GM18951 (cell line): Measurements from ENCODE around the gene PTBP3.
"Not testable (repeated sequence)": the region's sequence is repeated elsewhere in the genome, so short reads cannot be mapped to it uniquely, and the experiment has no call there.

Experiments used
- POLR2A ChIP-seq: IDR thresholded peaks from 4 replicates; pipeline ENCODE4 v1.6.1; 2011; ENCODE audit warnings: mild to moderate bottlenecking; ENCODE audit not compliant: insufficient read length, insufficient read depth; ENCODE audit errors: extremely low read depth
- in situ Hi-C: fragments of 300-500 bp; cut with MboI; formaldehyde crosslinking; loops from one replicate; pipeline ENCODE4 v1.12.0; 2022; ENCODE audit warnings: low sequenced_read_pairs, mixed read lengths, inconsistent platforms; ENCODE audit not compliant: unreplicated experiment

PTBP3 gene

GRCh38 chr9:112286926-112287325 lies 46.5 kb downstream of the PTBP3 start:
- in situ Hi-C loops: no loop called here
- TF ChIP-seq POLR2A: no peak

- in situ Hi-C loops: no loop called here
- no peak for TF ChIP-seq POLR2A
These were observed 48.4 kb downstream of the PTBP3 start for GRCh38 chr9:112285056-112285455.

- no peak for TF ChIP-seq POLR2A
- in situ Hi-C loops: no loop called here
These were observed 49.7 kb downstream of the PTBP3 start for GRCh38 chr9:112283582-112284253.

GRCh38 chr9:112282841-112283240 lies 50.6 kb downstream of the PTBP3 start:
- in situ Hi-C loops: not testable (repeated sequence)

GRCh38 chr9:112280904-112281303 lies 52.5 kb downstream of the PTBP3 start:
- no peak for TF ChIP-seq POLR2A
- in situ Hi-C loops: no loop called here

GRCh38 chr9:112279501-112279900 lies 53.9 kb downstream of the PTBP3 start:
- in situ Hi-C loops: no loop called here
- no peak for TF ChIP-seq POLR2A

GRCh38 chr9:112278152-112278551 lies 55.3 kb downstream of the PTBP3 start:
- in situ Hi-C loops: no loop called here
- TF ChIP-seq POLR2A: no peak

- in situ Hi-C loops: no loop called here
- no peak for TF ChIP-seq POLR2A
These were observed 58.8 kb downstream of the PTBP3 start for GRCh38 chr9:112274600-112274999.

- no peak for TF ChIP-seq POLR2A
- in situ Hi-C loops: no loop called here
These were observed 59.5 kb downstream of the PTBP3 start for GRCh38 chr9:112273876-112274275.

- in situ Hi-C loops: no loop called here
- TF ChIP-seq POLR2A: no peak
These were observed 61.8 kb downstream of the PTBP3 start for GRCh38 chr9:112271466-112272098.

- TF ChIP-seq POLR2A: no peak
- in situ Hi-C loops: no loop called here
These were observed 65.0 kb downstream of the PTBP3 start for GRCh38 chr9:112268413-112268812.

GRCh38 chr9:112267086-112267485 lies 66.3 kb downstream of the PTBP3 start:
- in situ Hi-C loops: not testable (repeated sequence)

- TF ChIP-seq POLR2A: no peak
- in situ Hi-C loops: no loop called here
These were observed 68.0 kb downstream of the PTBP3 start for GRCh38 chr9:112265391-112265790.

- in situ Hi-C loops: no loop called here
- no peak for TF ChIP-seq POLR2A
These were observed 70.8 kb downstream of the PTBP3 start for GRCh38 chr9:112262577-112262976.
